ENCODE data around the gene HES4.

Gene HES4

DNA sequence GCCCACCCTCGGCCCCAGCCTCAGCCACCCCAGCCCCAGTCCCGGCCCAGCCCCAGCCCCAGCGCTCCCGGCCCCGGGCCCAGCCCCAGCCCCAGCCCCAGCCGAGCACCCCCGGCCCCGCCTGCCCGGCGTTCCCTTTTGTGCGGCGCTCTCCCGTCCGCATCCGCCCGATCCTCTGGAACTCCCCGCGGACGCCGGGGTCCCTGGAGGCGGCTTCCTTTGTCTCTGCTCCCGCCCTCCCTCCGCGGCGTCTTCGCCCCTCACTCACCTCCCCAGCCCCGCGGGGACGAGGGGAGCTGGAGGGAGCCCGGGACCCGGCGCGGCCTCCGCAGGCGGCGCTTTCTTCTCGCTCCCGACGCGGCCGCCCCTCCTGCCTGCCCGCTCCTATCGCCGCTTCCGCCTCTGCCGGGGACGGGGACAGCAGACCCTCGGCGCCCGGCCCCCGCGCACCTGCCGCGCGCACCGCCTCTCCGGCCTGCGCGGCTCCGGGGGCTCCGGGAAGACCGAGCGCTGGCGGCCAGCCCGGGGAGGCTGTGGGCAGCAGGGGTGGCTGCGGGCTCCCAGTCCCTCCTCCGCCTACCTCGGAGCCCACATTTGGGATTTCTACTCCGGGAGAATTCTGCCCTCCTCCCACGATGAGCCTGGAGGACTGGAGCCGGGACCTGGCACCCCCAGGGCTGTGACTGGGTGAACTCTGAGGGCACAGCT, 34.0 kb upstream of the HES4 start:
- Histone ChIP-seq H3K18ac (ENCODE audit: low read length) (peak overlapping the region; percentile 96), H3K4me1 (ENCODE audit: control insufficient read depth in 2 of 2, insufficient read depth in 1 of 2, low read depth in 1 of 2, low read length in 2 of 2) (peaks cover 20 to 41% of the 10 kb centered on the region in 2 donors), H4K91ac (ENCODE audit: low read depth, low read length, poor library complexity) (no peak overlapping the region), H3K27ac (replicated peaks; ENCODE audit: low read length) (no peak overlapping the region), H3K14ac (ENCODE audit: low read length) (peak overlapping the region; percentile 56), H4K8ac (ENCODE audit: low read depth, low read length) (no peak overlapping the region), H2AFZ (ENCODE audit: low read length) (peak overlapping the region; percentile 82), H3K23ac (ENCODE audit: low read depth, low read length, poor library complexity) (peak overlapping the region; percentile 73), H3K27me3 (ENCODE audit: control insufficient read depth in 3 of 3, insufficient read depth in 3 of 3, low read depth in 1 of 3, low read length in 3 of 3) (peaks cover 0 to 5% (median 0%) of the 10 kb centered on the region in 3 experiments), H2BK5ac (ENCODE audit: low read length) (no peak overlapping the region), H3K36me3 (replicated peaks in 1 of 2; ENCODE audit: control insufficient read depth in 2 of 2, insufficient read depth in 2 of 2, low read length in 2 of 2) (peaks cover 25 to 38% of the 10 kb centered on the region in 2 donors), H2BK15ac (ENCODE audit: low read length) (peak overlapping the region; percentile 89), H3K79me1 (ENCODE audit: low read depth, low read length) (peaks cover 25% of the 10 kb centered on the region), H3K4me2 (ENCODE audit: insufficient read depth, low read length, poor library complexity, severe bottlenecking) (peak overlapping the region; percentile 77), H3K4ac (ENCODE audit: low read length) (no peak overlapping the region), H3K9ac (ENCODE audit: low read depth, low read length, poor library complexity) (peak overlapping the region; percentile 84), H3K4me3 (ENCODE audit: low read length in 2 of 2) (peak overlapping the region; percentile 38 to 77), H3K9me3 (replicated peaks in 1 of 2; ENCODE audit: control insufficient read depth in 2 of 2, insufficient read depth in 1 of 2, low read depth in 1 of 2, low read length in 2 of 2) (peaks cover 0 to 1% of the 10 kb centered on the region in 2 donors), H2AK5ac (ENCODE audit: low read depth, low read length) (peak overlapping the region; percentile 88), H2BK120ac (ENCODE audit: low read depth, low read length) (no peak overlapping the region), H2BK12ac (ENCODE audit: low read length) (no peak overlapping the region)
- no peak for DNase-seq (ENCODE audit: low spot score)
- no CpG with 5 or more reads among the region's 71 CpGs for WGBS, 2 donors (ENCODE audit: extremely low coverage in 2 of 2, insufficient read length in 2 of 2, insufficient replicate concordance in 1 of 2)

DNA sequence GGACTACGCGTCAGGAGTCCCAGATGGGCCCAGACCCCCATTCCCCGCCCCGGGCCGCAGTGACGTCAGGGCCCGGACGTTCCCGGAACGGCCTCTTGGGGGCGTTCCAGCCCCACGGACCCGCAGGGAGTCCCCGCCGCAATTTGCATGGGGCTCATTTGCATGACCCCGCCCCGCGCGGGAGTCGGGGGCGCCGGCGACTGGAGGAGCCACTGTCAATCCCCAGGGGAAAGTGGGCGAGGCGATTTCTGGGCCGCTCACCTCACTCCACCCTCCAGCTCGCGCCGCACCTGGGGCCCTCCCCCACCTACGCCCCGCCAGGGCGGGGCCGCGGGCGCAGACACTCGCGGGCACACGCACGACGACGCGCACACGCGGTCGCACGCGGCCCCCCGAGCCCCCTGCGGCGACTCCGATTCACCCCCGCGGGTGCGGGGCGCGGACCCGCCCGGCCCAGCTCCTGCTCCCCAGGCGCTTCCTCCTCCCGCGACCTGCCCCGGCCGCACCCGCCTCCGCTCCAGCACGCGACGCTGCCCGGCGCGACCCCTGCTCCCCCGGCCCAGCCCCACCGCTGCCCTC, 33.2 kb upstream of the HES4 start:
- Histone ChIP-seq H3K4me3 (ENCODE audit: low read length in 2 of 2) (peak overlapping the region; percentile 41 to 80), H3K36me3 (replicated peaks in 1 of 2; ENCODE audit: control insufficient read depth in 2 of 2, insufficient read depth in 2 of 2, low read length in 2 of 2) (peaks cover 23 to 34% of the 10 kb centered on the region in 2 donors), H4K91ac (ENCODE audit: low read depth, low read length, poor library complexity) (no peak overlapping the region), H3K14ac (ENCODE audit: low read length) (no peak overlapping the region), H2BK5ac (ENCODE audit: low read length) (no peak overlapping the region), H3K4me1 (ENCODE audit: control insufficient read depth in 2 of 2, insufficient read depth in 1 of 2, low read depth in 1 of 2, low read length in 2 of 2) (peaks cover 20 to 36% of the 10 kb centered on the region in 2 donors), H3K9ac (ENCODE audit: low read depth, low read length, poor library complexity) (peak overlapping the region; percentile 77), H3K79me1 (ENCODE audit: low read depth, low read length) (peaks cover 25% of the 10 kb centered on the region), H3K27ac (replicated peaks; ENCODE audit: low read length) (no peak overlapping the region), H3K4me2 (ENCODE audit: insufficient read depth, low read length, poor library complexity, severe bottlenecking) (peak overlapping the region; percentile 77), H2AK5ac (ENCODE audit: low read depth, low read length) (peak overlapping the region; percentile 99), H3K4ac (ENCODE audit: low read length) (no peak overlapping the region), H2BK15ac (ENCODE audit: low read length) (no peak overlapping the region), H2BK12ac (ENCODE audit: low read length) (no peak overlapping the region), H3K23ac (ENCODE audit: low read depth, low read length, poor library complexity) (peak overlapping the region; percentile 91), H2AFZ (ENCODE audit: low read length) (peak overlapping the region; percentile 74), H4K8ac (ENCODE audit: low read depth, low read length) (no peak overlapping the region), H2BK120ac (ENCODE audit: low read depth, low read length) (no peak overlapping the region), H3K27me3 (ENCODE audit: control insufficient read depth in 3 of 3, insufficient read depth in 3 of 3, low read depth in 1 of 3, low read length in 3 of 3) (peaks cover 0 to 5% (median 0%) of the 10 kb centered on the region in 3 experiments), H3K18ac (ENCODE audit: low read length) (peak overlapping the region; percentile 94), H3K9me3 (replicated peaks in 1 of 2; ENCODE audit: control insufficient read depth in 2 of 2, insufficient read depth in 1 of 2, low read depth in 1 of 2, low read length in 2 of 2) (peaks cover 0 to 1% of the 10 kb centered on the region in 2 donors)
- DNase-seq (ENCODE audit: low spot score): peak; percentile 96
- no CpG with 5 or more reads among the region's 73 CpGs for WGBS, 2 donors (ENCODE audit: extremely low coverage in 2 of 2, insufficient read length in 2 of 2, insufficient replicate concordance in 1 of 2)

DNA sequence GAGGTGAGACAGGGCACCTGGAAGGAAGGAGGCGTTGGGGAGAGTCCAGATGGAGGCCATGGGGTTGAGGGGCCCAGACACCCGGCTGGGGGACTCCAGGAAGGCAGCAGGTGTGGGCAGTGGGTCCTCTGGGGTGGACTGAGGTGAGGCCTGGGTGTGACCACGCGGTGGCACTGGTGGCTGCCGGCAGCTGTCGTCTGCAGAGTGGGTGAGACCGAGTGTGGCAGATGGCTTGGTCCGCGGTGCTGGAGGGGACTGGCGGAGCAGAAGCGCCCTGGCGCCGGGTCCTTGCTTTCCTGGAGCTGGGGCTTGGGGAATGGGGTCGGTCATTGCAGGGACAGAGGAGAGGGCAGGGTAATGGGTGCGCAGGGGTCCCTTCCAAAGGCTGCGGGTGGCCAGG, 32.5 kb upstream of the HES4 start:
- H2BK15ac ChIP-seq (ENCODE audit: low read length): peak overlapping the region; percentile 85
- H3K4me3 ChIP-seq (ENCODE audit: low read length in 2 of 2): no peak overlapping the region
- peak overlapping the region; percentile 80 for H3K23ac ChIP-seq (ENCODE audit: low read depth, low read length, poor library complexity)
- H3K14ac ChIP-seq (ENCODE audit: low read length): no peak overlapping the region
- peak overlapping the region; percentile 84 for H2BK12ac ChIP-seq (ENCODE audit: low read length)
- H3K9ac ChIP-seq (ENCODE audit: low read depth, low read length, poor library complexity): peak overlapping the region; percentile 60
- H2BK120ac ChIP-seq (ENCODE audit: low read depth, low read length): peak overlapping the region; percentile 94
- H3K4me2 ChIP-seq (ENCODE audit: insufficient read depth, low read length, poor library complexity, severe bottlenecking): peak overlapping the region; percentile 64
- H3K27me3 ChIP-seq (ENCODE audit: control insufficient read depth in 3 of 3, insufficient read depth in 3 of 3, low read depth in 1 of 3, low read length in 3 of 3): peaks cover 0 to 5% (median 0%) of the 10 kb centered on the region in 3 experiments
- peak overlapping the region; percentile 99 for H2AK5ac ChIP-seq (ENCODE audit: low read depth, low read length)
- no peak overlapping the region for H4K91ac ChIP-seq (ENCODE audit: low read depth, low read length, poor library complexity)
- DNase-seq (ENCODE audit: low spot score): no peak
- peak overlapping the region; percentile 74 for H3K27ac ChIP-seq (replicated peaks; ENCODE audit: low read length)
- H2AFZ ChIP-seq (ENCODE audit: low read length): no peak overlapping the region
- peaks cover 29% of the 10 kb centered on the region for H3K79me1 ChIP-seq (ENCODE audit: low read depth, low read length)
- no CpG with 5 or more reads among the region's 16 CpGs for WGBS, 2 donors (ENCODE audit: extremely low coverage in 2 of 2, insufficient read length in 2 of 2, insufficient replicate concordance in 1 of 2)
- peak overlapping the region; percentile 90 for H3K18ac ChIP-seq (ENCODE audit: low read length)
- H3K4me1 ChIP-seq (ENCODE audit: control insufficient read depth in 2 of 2, insufficient read depth in 1 of 2, low read depth in 1 of 2, low read length in 2 of 2): peaks cover 20 to 30% of the 10 kb centered on the region in 2 donors
- no peak overlapping the region for H4K8ac ChIP-seq (ENCODE audit: low read depth, low read length)
- H3K4ac ChIP-seq (ENCODE audit: low read length): peak overlapping the region; percentile 89
- H3K36me3 ChIP-seq (replicated peaks in 1 of 2; ENCODE audit: control insufficient read depth in 2 of 2, insufficient read depth in 2 of 2, low read length in 2 of 2): peaks cover 23 to 28% of the 10 kb centered on the region in 2 donors
- peak overlapping the region; percentile 98 for H2BK5ac ChIP-seq (ENCODE audit: low read length)
- H3K9me3 ChIP-seq (replicated peaks in 1 of 2; ENCODE audit: control insufficient read depth in 2 of 2, insufficient read depth in 1 of 2, low read depth in 1 of 2, low read length in 2 of 2): peaks cover 0 to 1% of the 10 kb centered on the region in 2 donors

DNA sequence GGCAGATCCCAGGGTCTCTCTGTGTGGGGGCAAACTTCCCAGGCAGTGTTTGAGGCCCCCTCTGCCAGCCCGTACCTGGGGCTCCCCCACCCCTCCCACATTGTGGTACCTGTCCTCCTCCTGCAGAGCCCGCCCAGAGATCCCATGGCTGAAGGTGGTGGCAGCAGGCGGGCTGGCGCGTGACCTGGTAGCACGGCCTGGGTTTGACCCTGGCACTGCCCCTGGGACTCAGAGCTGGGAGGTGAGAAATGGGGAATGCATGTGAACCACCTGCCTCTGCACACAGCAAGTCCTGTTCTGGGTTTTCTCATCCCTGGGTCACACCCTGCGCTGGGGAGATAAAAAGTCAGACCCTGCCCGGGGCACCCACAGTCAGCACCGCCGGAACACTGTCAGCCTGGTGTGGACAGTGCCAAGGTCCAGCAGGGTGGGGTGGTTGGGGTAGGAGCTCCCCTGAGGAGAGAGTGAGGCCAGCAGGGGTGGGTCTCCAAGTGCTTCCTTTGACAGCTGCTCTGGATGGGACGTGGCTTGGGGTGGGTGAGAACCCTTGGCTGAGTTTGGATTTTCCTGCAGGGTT, 31.9 kb upstream of the HES4 start:
- Histone ChIP-seq H3K4me3 (ENCODE audit: low read length in 2 of 2) (peak overlapping the region in 1 of 2 donors; percentile 14), H3K4me1 (ENCODE audit: control insufficient read depth in 2 of 2, insufficient read depth in 1 of 2, low read depth in 1 of 2, low read length in 2 of 2) (peaks cover 20 to 28% of the 10 kb centered on the region in 2 donors), H2AFZ (ENCODE audit: low read length) (no peak overlapping the region), H4K8ac (ENCODE audit: low read depth, low read length) (no peak overlapping the region), H3K23ac (ENCODE audit: low read depth, low read length, poor library complexity) (peak overlapping the region; percentile 95), H3K4ac (ENCODE audit: low read length) (peak overlapping the region; percentile 37), H2BK12ac (ENCODE audit: low read length) (peak overlapping the region; percentile 73), H3K4me2 (ENCODE audit: insufficient read depth, low read length, poor library complexity, severe bottlenecking) (peak overlapping the region; percentile 37), H3K27ac (replicated peaks; ENCODE audit: low read length) (peak overlapping the region; percentile 74), H3K79me1 (ENCODE audit: low read depth, low read length) (peaks cover 33% of the 10 kb centered on the region), H2AK5ac (ENCODE audit: low read depth, low read length) (peak overlapping the region; percentile 99), H2BK5ac (ENCODE audit: low read length) (peak overlapping the region; percentile 98), H3K36me3 (replicated peaks in 1 of 2; ENCODE audit: control insufficient read depth in 2 of 2, insufficient read depth in 2 of 2, low read length in 2 of 2) (peaks cover 21 to 28% of the 10 kb centered on the region in 2 donors), H3K9me3 (replicated peaks in 1 of 2; ENCODE audit: control insufficient read depth in 2 of 2, insufficient read depth in 1 of 2, low read depth in 1 of 2, low read length in 2 of 2) (peaks cover 0 to 1% of the 10 kb centered on the region in 2 donors), H4K91ac (ENCODE audit: low read depth, low read length, poor library complexity) (no peak overlapping the region), H3K14ac (ENCODE audit: low read length) (peak overlapping the region; percentile 63), H2BK120ac (ENCODE audit: low read depth, low read length) (peak overlapping the region; percentile 94), H3K27me3 (ENCODE audit: control insufficient read depth in 3 of 3, insufficient read depth in 3 of 3, low read depth in 1 of 3, low read length in 3 of 3) (peaks cover 0 to 5% (median 0%) of the 10 kb centered on the region in 3 experiments), H2BK15ac (ENCODE audit: low read length) (peak overlapping the region; percentile 96), H3K18ac (ENCODE audit: low read length) (peak overlapping the region; percentile 94), H3K9ac (ENCODE audit: low read depth, low read length, poor library complexity) (peak overlapping the region; percentile 44)
- DNase-seq (ENCODE audit: low spot score): no peak
- WGBS, 2 donors (ENCODE audit: extremely low coverage in 2 of 2, insufficient read length in 2 of 2, insufficient replicate concordance in 1 of 2): no CpG with 5 or more reads among the region's 11 CpGs

Measured in neuronal stem cell (in vitro differentiated cells).